GM18507 (cell line): ENCODE results near the gene COL4A2.

Experiments used
- DNase-seq: peaks from one replicate; pipeline ENCODE4 v3.0.0; 2011; ENCODE audit warnings: low read depth; ENCODE audit not compliant: insufficient read length; ENCODE audit errors: extremely low spot score
- FAIRE-seq: peaks from 2 replicates; lab custom pipeline; 2011; peaks lifted over from hg19 to GRCh38; lab: Jason Lieb, UNC

COL4A2 gene

GRCh38 chr13:110306960-110307766 is at the start of gene COL4A2, which contains the start of gene COL4A1:
Gene COL4A2 (plus strand): TSS chr13:110307284. CDS start chr13:110307904, 620 bp downstream.
Gene COL4A1 (minus strand): TSS chr13:110307157. CDS start chr13:110307027, 130 bp downstream.
- FAIRE-seq, result no peak
- DNase-seq, result no peak

- DNase-seq (no peak), FAIRE-seq (no peak)
These were observed 49.7 kb upstream of the COL4A2 start for GRCh38 chr13:110257408-110257807.

- FAIRE-seq (no peak), DNase-seq (no peak)
These were observed 48.0 kb upstream of the COL4A2 start for GRCh38 chr13:110258876-110259631.

GRCh38 chr13:110259651-110260050 is 47.4 kb upstream of the COL4A2 start:
- FAIRE-seq (no peak), DNase-seq (no peak)

GRCh38 chr13:110261166-110262081 is 45.7 kb upstream of the COL4A2 start:
- no peak for FAIRE-seq
- DNase-seq, result no peak

GRCh38 chr13:110262082-110262436 is 45.0 kb upstream of the COL4A2 start:
- FAIRE-seq (no peak), DNase-seq (no peak)

- DNase-seq (no peak), FAIRE-seq (no peak)
These were observed 44.4 kb upstream of the COL4A2 start for GRCh38 chr13:110262508-110263291.

GRCh38 chr13:110263404-110263803 is 43.7 kb upstream of the COL4A2 start:
- DNase-seq, result no peak
- FAIRE-seq, result no peak

- FAIRE-seq (no peak), DNase-seq (no peak)
These were observed 43.2 kb upstream of the COL4A2 start for GRCh38 chr13:110263888-110264287.

GRCh38 chr13:110264685-110265275 is 42.3 kb upstream of the COL4A2 start:
- FAIRE-seq (no peak), DNase-seq (no peak)

- FAIRE-seq, result no peak
- no peak for DNase-seq
These were observed 41.8 kb upstream of the COL4A2 start for GRCh38 chr13:110265341-110265681.

GRCh38 chr13:110265682-110266430 is 41.2 kb upstream of the COL4A2 start:
- FAIRE-seq, result no peak
- DNase-seq, result no peak

GRCh38 chr13:110266431-110266809 is 40.7 kb upstream of the COL4A2 start:
- no peak for DNase-seq
- no peak for FAIRE-seq

- FAIRE-seq (no peak), DNase-seq (no peak)
These were observed 40.1 kb upstream of the COL4A2 start for GRCh38 chr13:110266983-110267382.

- FAIRE-seq, result no peak
- DNase-seq, result no peak
These were observed 39.0 kb upstream of the COL4A2 start for GRCh38 chr13:110268061-110268460.

GRCh38 chr13:110268576-110269185 is 38.4 kb upstream of the COL4A2 start:
- DNase-seq (no peak), FAIRE-seq (no peak)

GRCh38 chr13:110269509-110270185 is 37.4 kb upstream of the COL4A2 start:
- no peak for DNase-seq
- FAIRE-seq, result no peak
